Gastrocnemius medialis (tissue), 4 donors: ENCODE measurements around the gene DUSP8.
"Not testable (repeated sequence)": the region's sequence is repeated elsewhere in the genome, so short reads cannot be mapped to it uniquely, and the experiment has no call there.

ENCODE experiments used
- POLR2A ChIP-seq, 2 donors: fragments of 450-650 bp; IDR thresholded peaks; one replicate each; pipeline ENCODE4 v1.6.1; 2017; ENCODE audit warnings: antibody characterized with exemption in 2 of 2, mild to moderate bottlenecking in 2 of 2, moderate library complexity in 2 of 2
- TF ChIP-seq, protein P1 (sequence below), 5 experiments: fragments of 450-650 bp in 3 of 5; fragments of 200-600 bp in 2 of 5; sonication (generic) in 2 of 5; IDR thresholded peaks in 4 of 5; conservative IDR thresholded peaks in 1 of 5; 1 replicate in 4 of 5; 2 replicates in 1 of 5; pipeline ENCODE4 v1.5.1; 2016 to 2019; ENCODE audit warnings: antibody characterized with exemption in 5 of 5, mild to moderate bottlenecking in 3 of 5, moderate library complexity in 3 of 5

DNA sequence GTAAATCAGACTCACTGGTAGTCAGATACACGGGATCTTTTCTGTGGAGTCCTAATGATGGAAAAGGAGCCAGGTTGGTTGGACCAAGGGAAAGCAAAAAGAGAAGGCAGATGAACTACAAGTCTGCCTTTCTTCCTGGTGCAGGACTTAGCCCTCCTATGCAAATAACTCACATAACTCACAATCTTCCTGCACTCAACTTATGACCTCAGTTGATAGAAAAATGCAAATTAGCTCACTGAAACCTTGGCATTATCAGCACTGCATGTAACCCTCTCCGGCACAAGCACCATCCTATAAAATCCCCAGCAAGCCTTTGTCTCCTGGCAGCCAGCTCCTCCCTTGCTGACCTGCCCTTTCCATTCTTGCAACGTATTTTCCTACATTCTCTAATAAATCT lies 29.6 kb upstream of the DUSP8 start:
- TF ChIP-seq, protein P1, sequence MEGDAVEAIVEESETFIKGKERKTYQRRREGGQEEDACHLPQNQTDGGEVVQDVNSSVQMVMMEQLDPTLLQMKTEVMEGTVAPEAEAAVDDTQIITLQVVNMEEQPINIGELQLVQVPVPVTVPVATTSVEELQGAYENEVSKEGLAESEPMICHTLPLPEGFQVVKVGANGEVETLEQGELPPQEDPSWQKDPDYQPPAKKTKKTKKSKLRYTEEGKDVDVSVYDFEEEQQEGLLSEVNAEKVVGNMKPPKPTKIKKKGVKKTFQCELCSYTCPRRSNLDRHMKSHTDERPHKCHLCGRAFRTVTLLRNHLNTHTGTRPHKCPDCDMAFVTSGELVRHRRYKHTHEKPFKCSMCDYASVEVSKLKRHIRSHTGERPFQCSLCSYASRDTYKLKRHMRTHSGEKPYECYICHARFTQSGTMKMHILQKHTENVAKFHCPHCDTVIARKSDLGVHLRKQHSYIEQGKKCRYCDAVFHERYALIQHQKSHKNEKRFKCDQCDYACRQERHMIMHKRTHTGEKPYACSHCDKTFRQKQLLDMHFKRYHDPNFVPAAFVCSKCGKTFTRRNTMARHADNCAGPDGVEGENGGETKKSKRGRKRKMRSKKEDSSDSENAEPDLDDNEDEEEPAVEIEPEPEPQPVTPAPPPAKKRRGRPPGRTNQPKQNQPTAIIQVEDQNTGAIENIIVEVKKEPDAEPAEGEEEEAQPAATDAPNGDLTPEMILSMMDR (IDR thresholded peaks at IDR 0.05 in 4 of 5, conservative IDR thresholded peaks at IDR 0.05 in 1 of 5), result not testable (repeated sequence)
- TF ChIP-seq POLR2A (IDR thresholded peaks at IDR 0.05), result not testable (repeated sequence)
